Measurements from ENCODE around the gene RGL1. TPM values are rescaled to one million over a fixed set of nuclear protein-coding genes. Genes with fewer than 3 reads are reported as not detected.
A peak's percentile ranks its signal among the peaks of the same experiment; 100 is the strongest.

RGL1 gene
- total RNA-seq, 1 donor from 2014 or later = 28.2 TPM

- peaks cover 0 to 2% (median under 1%) of the 10 kb centered on the region in 3 donors for H3K9me3 ChIP-seq (ENCODE audit: control insufficient read depth in 3 of 3, low read length in 3 of 3)
- no peaks in the 10 kb centered on the region for H3K36me3 ChIP-seq (ENCODE audit: control insufficient read depth in 3 of 3, insufficient read depth in 3 of 3, low read length in 3 of 3)
- H3K4me1 ChIP-seq (ENCODE audit: control insufficient read depth in 3 of 3, insufficient read depth in 3 of 3, low read length in 3 of 3) = peaks cover 2 to 32% (median 6%) of the 10 kb centered on the region in 3 donors
- H3K27me3 ChIP-seq (ENCODE audit: control insufficient read depth in 3 of 3, insufficient read depth in 3 of 3, low read length in 3 of 3) = no peaks in the 10 kb centered on the region
- H3K27ac ChIP-seq (ENCODE audit: low read depth, low read length) = peak overlapping the region; percentile 51
- peak overlapping the region in 2 of 3 donors; percentile 44 to 94 for H3K4me3 ChIP-seq (ENCODE audit: low read length in 3 of 3)
- H3K9ac ChIP-seq (ENCODE audit: low read depth in 1 of 3, low read length in 3 of 3) = peak overlapping the region in 1 of 3 donors; percentile 5
Observed at GRCh38 chr1:183806675-183807074, 1.8 kb downstream of the RGL1 start.

GRCh38 chr1:183807549-183808168 lies 2.7 kb downstream of the RGL1 start:
- Histone ChIP-seq H3K36me3 (ENCODE audit: control insufficient read depth in 3 of 3, insufficient read depth in 3 of 3, low read length in 3 of 3) (no peaks in the 10 kb centered on the region), H3K27me3 (ENCODE audit: control insufficient read depth in 3 of 3, insufficient read depth in 3 of 3, low read length in 3 of 3) (no peaks in the 10 kb centered on the region), H3K4me3 (ENCODE audit: low read length in 3 of 3) (peak overlapping the region in 2 of 3 donors; percentile 7 to 94), H3K4me1 (ENCODE audit: control insufficient read depth in 3 of 3, insufficient read depth in 3 of 3, low read length in 3 of 3) (peaks cover 2 to 37% (median 6%) of the 10 kb centered on the region in 3 donors), H3K9ac (ENCODE audit: low read depth in 1 of 3, low read length in 3 of 3) (no peak overlapping the region), H3K27ac (ENCODE audit: low read depth, low read length) (no peak overlapping the region), H3K9me3 (ENCODE audit: control insufficient read depth in 3 of 3, low read length in 3 of 3) (no peaks in the 10 kb centered on the region)

GRCh38 chr1:183808296-183809027 lies 3.5 kb downstream of the RGL1 start:
- no peak overlapping the region for H3K9ac ChIP-seq (ENCODE audit: low read depth in 1 of 3, low read length in 3 of 3)
- no peaks in the 10 kb centered on the region for H3K9me3 ChIP-seq (ENCODE audit: control insufficient read depth in 3 of 3, low read length in 3 of 3)
- H3K4me3 ChIP-seq (ENCODE audit: low read length in 3 of 3) = peak overlapping the region in 1 of 3 donors; percentile 16
- peaks cover 2 to 43% (median 10%) of the 10 kb centered on the region in 3 donors for H3K4me1 ChIP-seq (ENCODE audit: control insufficient read depth in 3 of 3, insufficient read depth in 3 of 3, low read length in 3 of 3)
- no peaks in the 10 kb centered on the region for H3K36me3 ChIP-seq (ENCODE audit: control insufficient read depth in 3 of 3, insufficient read depth in 3 of 3, low read length in 3 of 3)
- H3K27me3 ChIP-seq (ENCODE audit: control insufficient read depth in 3 of 3, insufficient read depth in 3 of 3, low read length in 3 of 3) = no peaks in the 10 kb centered on the region
- peak overlapping the region; percentile 10 for H3K27ac ChIP-seq (ENCODE audit: low read depth, low read length)

- H3K27ac ChIP-seq (ENCODE audit: low read depth, low read length) = no peak overlapping the region
- H3K27me3 ChIP-seq (ENCODE audit: control insufficient read depth in 3 of 3, insufficient read depth in 3 of 3, low read length in 3 of 3) = no peaks in the 10 kb centered on the region
- no peaks in the 10 kb centered on the region for H3K9me3 ChIP-seq (ENCODE audit: control insufficient read depth in 3 of 3, low read length in 3 of 3)
- no peak overlapping the region for H3K9ac ChIP-seq (ENCODE audit: low read depth in 1 of 3, low read length in 3 of 3)
- no peaks in the 10 kb centered on the region for H3K36me3 ChIP-seq (ENCODE audit: control insufficient read depth in 3 of 3, insufficient read depth in 3 of 3, low read length in 3 of 3)
- peaks cover 0 to 38% (median 7%) of the 10 kb centered on the region in 3 donors for H3K4me1 ChIP-seq (ENCODE audit: control insufficient read depth in 3 of 3, insufficient read depth in 3 of 3, low read length in 3 of 3)
- H3K4me3 ChIP-seq (ENCODE audit: low read length in 3 of 3) = no peak overlapping the region
Observed at GRCh38 chr1:183810121-183810520, 5.2 kb downstream of the RGL1 start.

- H3K36me3 ChIP-seq (ENCODE audit: control insufficient read depth in 3 of 3, insufficient read depth in 3 of 3, low read length in 3 of 3) = no peaks in the 10 kb centered on the region
- no peak overlapping the region for H3K27ac ChIP-seq (ENCODE audit: low read depth, low read length)
- H3K27me3 ChIP-seq (ENCODE audit: control insufficient read depth in 3 of 3, insufficient read depth in 3 of 3, low read length in 3 of 3) = no peaks in the 10 kb centered on the region
- H3K4me3 ChIP-seq (ENCODE audit: low read length in 3 of 3) = no peak overlapping the region
- H3K9me3 ChIP-seq (ENCODE audit: control insufficient read depth in 3 of 3, low read length in 3 of 3) = no peaks in the 10 kb centered on the region
- H3K9ac ChIP-seq (ENCODE audit: low read depth in 1 of 3, low read length in 3 of 3) = no peak overlapping the region
- H3K4me1 ChIP-seq (ENCODE audit: control insufficient read depth in 3 of 3, insufficient read depth in 3 of 3, low read length in 3 of 3) = peaks cover 0 to 36% (median 7%) of the 10 kb centered on the region in 3 donors
Observed at GRCh38 chr1:183810756-183811544, 6.0 kb downstream of the RGL1 start.

- Histone ChIP-seq H3K27ac (ENCODE audit: low read depth, low read length) (no peak overlapping the region), H3K9ac (ENCODE audit: low read depth in 1 of 3, low read length in 3 of 3) (no peak overlapping the region), H3K27me3 (ENCODE audit: control insufficient read depth in 3 of 3, insufficient read depth in 3 of 3, low read length in 3 of 3) (no peaks in the 10 kb centered on the region), H3K36me3 (ENCODE audit: control insufficient read depth in 3 of 3, insufficient read depth in 3 of 3, low read length in 3 of 3) (no peaks in the 10 kb centered on the region), H3K4me3 (ENCODE audit: low read length in 3 of 3) (peak overlapping the region in 1 of 3 donors; percentile 25), H3K4me1 (ENCODE audit: control insufficient read depth in 3 of 3, insufficient read depth in 3 of 3, low read length in 3 of 3) (peaks cover 0 to 33% (median 4%) of the 10 kb centered on the region in 3 donors), H3K9me3 (ENCODE audit: control insufficient read depth in 3 of 3, low read length in 3 of 3) (no peaks in the 10 kb centered on the region)
Observed at GRCh38 chr1:183812128-183812527, 7.2 kb downstream of the RGL1 start.

- no peaks in the 10 kb centered on the region for H3K9me3 ChIP-seq (ENCODE audit: control insufficient read depth in 3 of 3, low read length in 3 of 3)
- no peaks in the 10 kb centered on the region for H3K36me3 ChIP-seq (ENCODE audit: control insufficient read depth in 3 of 3, insufficient read depth in 3 of 3, low read length in 3 of 3)
- peak overlapping the region in 1 of 3 donors; percentile 25 for H3K4me3 ChIP-seq (ENCODE audit: low read length in 3 of 3)
- H3K9ac ChIP-seq (ENCODE audit: low read depth in 1 of 3, low read length in 3 of 3) = no peak overlapping the region
- no peaks in the 10 kb centered on the region for H3K27me3 ChIP-seq (ENCODE audit: control insufficient read depth in 3 of 3, insufficient read depth in 3 of 3, low read length in 3 of 3)
- peaks cover 0 to 31% (median 9%) of the 10 kb centered on the region in 3 donors for H3K4me1 ChIP-seq (ENCODE audit: control insufficient read depth in 3 of 3, insufficient read depth in 3 of 3, low read length in 3 of 3)
- no peak overlapping the region for H3K27ac ChIP-seq (ENCODE audit: low read depth, low read length)
Observed at GRCh38 chr1:183812686-183813569, 8.0 kb downstream of the RGL1 start.

- Histone ChIP-seq H3K27ac (ENCODE audit: low read depth, low read length) (no peak overlapping the region), H3K27me3 (ENCODE audit: control insufficient read depth in 3 of 3, insufficient read depth in 3 of 3, low read length in 3 of 3) (no peaks in the 10 kb centered on the region), H3K36me3 (ENCODE audit: control insufficient read depth in 3 of 3, insufficient read depth in 3 of 3, low read length in 3 of 3) (no peaks in the 10 kb centered on the region), H3K9me3 (ENCODE audit: control insufficient read depth in 3 of 3, low read length in 3 of 3) (no peaks in the 10 kb centered on the region), H3K4me3 (ENCODE audit: low read length in 3 of 3) (no peak overlapping the region), H3K4me1 (ENCODE audit: control insufficient read depth in 3 of 3, insufficient read depth in 3 of 3, low read length in 3 of 3) (peaks cover 0 to 27% (median 11%) of the 10 kb centered on the region in 3 donors), H3K9ac (ENCODE audit: low read depth in 1 of 3, low read length in 3 of 3) (no peak overlapping the region)
Observed at GRCh38 chr1:183814121-183814681, 9.3 kb downstream of the RGL1 start.

GRCh38 chr1:183816110-183816509 lies 11.2 kb downstream of the RGL1 start:
- Histone ChIP-seq H3K27ac (ENCODE audit: low read depth, low read length) (no peak overlapping the region), H3K4me1 (ENCODE audit: control insufficient read depth in 3 of 3, insufficient read depth in 3 of 3, low read length in 3 of 3) (peaks cover 0 to 22% (median 11%) of the 10 kb centered on the region in 3 donors), H3K9ac (ENCODE audit: low read depth in 1 of 3, low read length in 3 of 3) (no peak overlapping the region), H3K27me3 (ENCODE audit: control insufficient read depth in 3 of 3, insufficient read depth in 3 of 3, low read length in 3 of 3) (no peaks in the 10 kb centered on the region), H3K4me3 (ENCODE audit: low read length in 3 of 3) (no peak overlapping the region), H3K36me3 (ENCODE audit: control insufficient read depth in 3 of 3, insufficient read depth in 3 of 3, low read length in 3 of 3) (no peaks in the 10 kb centered on the region), H3K9me3 (ENCODE audit: control insufficient read depth in 3 of 3, low read length in 3 of 3) (no peaks in the 10 kb centered on the region)
